HEK293 (cell line): ENCODE data around the gene SNX13.

Experiments used
- CTCF ChIA-PET: fragments of 350-600 bp; formaldehyde crosslinking; extraction: SDS; loops from one replicate; lab custom pipeline; 2021; ENCODE audit warnings: antibody characterized with exemption; lab: Yijun Ruan, JAX
- POLR2A ChIA-PET: fragments of 300-600 bp; formaldehyde crosslinking; extraction: SDS; loops from one replicate; lab custom pipeline; 2020; ENCODE audit warnings: antibody characterized with exemption, inconsistent platforms; lab: Yijun Ruan, JAX
- H3K27ac ChIP-seq: fragments of 200-500 bp; sonication (Bioruptor generic); 2 replicates; pipeline ENCODE4 v1.5.1; 2014; ENCODE audit warnings: low read depth, low read length, control low read depth, inconsistent platforms; ENCODE audit errors: extremely low read depth
- H3K36me3 ChIP-seq, 2 experiments: fragments of 200-500 bp in 1 of 2; sonication (Bioruptor generic) in 1 of 2; 1 replicate in 1 of 2; 2 replicates in 1 of 2; pipeline ENCODE4 v1.5.1; 2014 to 2017; ENCODE audit warnings: inconsistent platforms in 2 of 2, low read length in 2 of 2; ENCODE audit not compliant: control insufficient read depth in 2 of 2, insufficient read depth in 1 of 2
- H3K4me1 ChIP-seq: fragments of 200-500 bp; sonication (Bioruptor generic); 2 replicates; pipeline ENCODE4 v1.5.1; 2014; ENCODE audit warnings: mild to moderate bottlenecking, low read length, inconsistent platforms; ENCODE audit not compliant: control insufficient read depth, insufficient read depth
- H3K4me3 ChIP-seq: 2 replicates; pipeline ENCODE4 v1.5.1; 2011; ENCODE audit warnings: low read depth, mild to moderate bottlenecking, control low read depth, low read length, moderate library complexity
- H3K9me3 ChIP-seq: fragments of 200-500 bp; sonication (Bioruptor generic); 2 replicates; pipeline ENCODE4 v1.5.1; 2014; ENCODE audit warnings: low read depth, low read length, inconsistent platforms; ENCODE audit not compliant: control insufficient read depth, insufficient read depth
- GFI1B ChIP-seq: fragments of 450-650 bp; formaldehyde crosslinking; IDR thresholded peaks from 2 replicates; pipeline ENCODE4 v1.5.1; 2016; ENCODE audit warnings: missing biosample characterization, missing genetic modification characterization
- GLI2 ChIP-seq: fragments of 450-650 bp; formaldehyde crosslinking; IDR thresholded peaks from 2 replicates; pipeline ENCODE4; 2017; ENCODE audit warnings: missing biosample characterization, missing genetic modification characterization, low read depth, borderline replicate concordance
- PRDM1 ChIP-seq: fragments of 450-650 bp; formaldehyde crosslinking; IDR thresholded peaks from 2 replicates; pipeline ENCODE4; 2016; ENCODE audit warnings: missing biosample characterization, missing genetic modification characterization
- YY2 ChIP-seq: fragments of 450-650 bp; formaldehyde crosslinking; IDR thresholded peaks from 2 replicates; pipeline ENCODE4 v1.5.1; 2016; ENCODE audit warnings: missing biosample characterization, missing genetic modification characterization
- ZBTB1 ChIP-seq: fragments of 450-650 bp; formaldehyde crosslinking; IDR thresholded peaks from 2 replicates; pipeline ENCODE4 v1.5.1; 2016; ENCODE audit warnings: missing biosample characterization, missing genetic modification characterization
- ZBTB20 ChIP-seq: fragments of 450-650 bp; formaldehyde crosslinking; IDR thresholded peaks from 2 replicates; pipeline ENCODE4 v1.5.1; 2016; ENCODE audit warnings: missing biosample characterization, missing genetic modification characterization
- ZBTB8A ChIP-seq: fragments of 450-650 bp; formaldehyde crosslinking; IDR thresholded peaks from 2 replicates; pipeline ENCODE4 v1.5.1; 2016; ENCODE audit warnings: missing biosample characterization, missing genetic modification characterization
- ZEB2 ChIP-seq: fragments of 450-650 bp; formaldehyde crosslinking; IDR thresholded peaks from 2 replicates; pipeline ENCODE4 v1.5.1; 2016; ENCODE audit warnings: missing biosample characterization, missing genetic modification characterization
- ZFP3 ChIP-seq: fragments of 450-650 bp; formaldehyde crosslinking; IDR thresholded peaks from 2 replicates; pipeline ENCODE4 v1.5.1; 2016; ENCODE audit warnings: low read depth, missing biosample characterization, missing genetic modification characterization
- ZNF121 ChIP-seq: fragments of 450-650 bp; formaldehyde crosslinking; IDR thresholded peaks from 2 replicates; pipeline ENCODE4 v1.5.1; 2016; ENCODE audit warnings: missing biosample characterization, missing genetic modification characterization
- ZNF157 ChIP-seq: fragments of 450-650 bp; formaldehyde crosslinking; IDR thresholded peaks from 2 replicates; pipeline ENCODE4 v1.5.1; 2016; ENCODE audit warnings: missing biosample characterization, missing genetic modification characterization
- ZNF184 ChIP-seq: fragments of 450-650 bp; IDR thresholded peaks from 2 replicates; pipeline ENCODE4 v1.5.1; 2018; ENCODE audit warnings: missing biosample characterization, mild to moderate bottlenecking, missing genetic modification characterization
- ZNF2 ChIP-seq: fragments of 450-650 bp; formaldehyde crosslinking; IDR thresholded peaks from 2 replicates; pipeline ENCODE4 v1.5.1; 2016; ENCODE audit warnings: missing biosample characterization, missing genetic modification characterization
- ZNF341 ChIP-seq: fragments of 450-650 bp; formaldehyde crosslinking; IDR thresholded peaks from 2 replicates; pipeline ENCODE4; 2016; ENCODE audit warnings: low read depth, missing biosample characterization, missing genetic modification characterization
- ZNF473 ChIP-seq: fragments of 450-650 bp; formaldehyde crosslinking; IDR thresholded peaks from 2 replicates; pipeline ENCODE4 v1.5.1; 2017; ENCODE audit warnings: missing biosample characterization, missing genetic modification characterization
- ZNF48 ChIP-seq: fragments of 450-650 bp; formaldehyde crosslinking; IDR thresholded peaks from 2 replicates; pipeline ENCODE4 v1.5.1; 2016; ENCODE audit warnings: missing biosample characterization, missing genetic modification characterization
- ZNF521 ChIP-seq: fragments of 450-650 bp; formaldehyde crosslinking; IDR thresholded peaks from 2 replicates; pipeline ENCODE4 v1.5.1; 2017; ENCODE audit warnings: missing biosample characterization, mild to moderate bottlenecking, missing genetic modification characterization
- ZNF530 ChIP-seq: fragments of 450-650 bp; formaldehyde crosslinking; IDR thresholded peaks from 2 replicates; pipeline ENCODE4 v1.5.1; 2016; ENCODE audit warnings: low read depth, missing biosample characterization, missing genetic modification characterization
- ZNF555 ChIP-seq: fragments of 450-650 bp; formaldehyde crosslinking; conservative IDR thresholded peaks from 2 replicates; pipeline ENCODE4 v1.5.1; 2017; ENCODE audit warnings: missing biosample characterization, mild to moderate bottlenecking, missing genetic modification characterization, inconsistent platforms
- ZNF558 ChIP-seq: fragments of 450-650 bp; formaldehyde crosslinking; IDR thresholded peaks from 2 replicates; pipeline ENCODE4 v1.5.1; 2016; ENCODE audit warnings: missing biosample characterization, missing genetic modification characterization
- ZNF571 ChIP-seq: fragments of 450-650 bp; formaldehyde crosslinking; IDR thresholded peaks from 2 replicates; pipeline ENCODE4 v1.5.0; 2017; ENCODE audit warnings: missing biosample characterization, missing genetic modification characterization
- ZNF664 ChIP-seq: fragments of 450-650 bp; formaldehyde crosslinking; IDR thresholded peaks from 2 replicates; pipeline ENCODE4 v1.5.1; 2016; ENCODE audit warnings: missing biosample characterization, missing genetic modification characterization
- ZNF677 ChIP-seq: fragments of 450-650 bp; IDR thresholded peaks from 2 replicates; pipeline ENCODE4 v1.5.0; 2018; ENCODE audit warnings: missing biosample characterization, mild to moderate bottlenecking, missing genetic modification characterization, moderate library complexity
- ZNF701 ChIP-seq: fragments of 450-650 bp; formaldehyde crosslinking; IDR thresholded peaks from 2 replicates; pipeline ENCODE4 v1.5.1; 2016; ENCODE audit warnings: missing biosample characterization, missing genetic modification characterization
- TF ChIP-seq, protein P1 (sequence below): fragments of 450-650 bp; formaldehyde crosslinking; IDR thresholded peaks from 2 replicates; pipeline ENCODE4 v1.5.1; 2017; ENCODE audit warnings: missing biosample characterization, missing genetic modification characterization
- TF ChIP-seq, protein P2 (sequence below): fragments of 450-650 bp; formaldehyde crosslinking; IDR thresholded peaks from 2 replicates; pipeline ENCODE4 v1.5.1; 2016; ENCODE audit warnings: missing biosample characterization, missing genetic modification characterization
- TF ChIP-seq, protein P3 (sequence below): fragments of 450-650 bp; formaldehyde crosslinking; IDR thresholded peaks from 2 replicates; pipeline ENCODE4 v1.5.1; 2016; ENCODE audit warnings: missing biosample characterization, missing genetic modification characterization

SNX13 gene

DNA sequence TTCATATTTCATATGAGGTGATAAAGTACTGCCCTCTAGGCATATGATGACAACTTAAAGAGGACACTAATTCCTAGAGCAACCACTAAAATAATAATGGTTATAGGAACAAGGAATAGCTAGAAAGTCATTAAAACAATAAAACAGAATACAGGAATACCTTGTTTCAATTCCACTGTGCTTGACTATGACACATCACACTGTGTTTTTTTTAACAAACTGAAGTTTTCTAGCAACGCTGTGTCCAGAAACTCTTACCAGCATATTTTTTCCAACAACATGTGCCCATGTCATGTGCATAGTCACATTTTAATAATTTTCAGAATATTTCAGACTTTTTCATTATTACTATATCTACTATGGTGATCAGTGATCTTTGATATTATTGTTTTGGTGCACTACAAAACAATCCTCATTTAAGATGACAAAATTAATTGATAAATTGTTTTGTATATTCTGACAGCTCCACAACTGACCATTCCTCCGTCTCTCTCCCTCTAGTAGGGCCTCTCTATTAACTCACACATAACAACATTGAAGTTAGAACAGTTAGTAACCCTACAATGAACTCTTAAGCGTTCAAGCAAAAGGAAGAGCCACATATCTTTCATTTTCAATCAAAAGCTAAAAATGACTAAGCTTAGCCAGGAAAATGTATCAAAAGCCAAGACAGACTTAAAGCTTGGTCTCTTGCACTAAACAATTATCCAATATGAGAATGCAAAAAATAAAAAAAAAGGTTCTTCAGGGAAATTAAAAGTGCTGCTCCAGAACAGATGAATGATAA is 85.8 kb downstream of the SNX13 start:
- peaks cover 0 to 7% of the 10 kb centered on the region in 2 experiments; a peak in 2 of 3 replicates for H3K36me3 ChIP-seq
- TF ChIP-seq ZNF2 (tag by site-specific recombination) (no peak), YY2 (tag by site-specific recombination) (no peak), ZBTB8A (tag by site-specific recombination) (no peak), ZBTB20 (tag by site-specific recombination) (no peak), PRDM1 (tag by site-specific recombination) (no peak), ZNF473 (no peak), ZNF48 (tag by site-specific recombination) (no peak)
- TF ChIP-seq, protein P1, sequence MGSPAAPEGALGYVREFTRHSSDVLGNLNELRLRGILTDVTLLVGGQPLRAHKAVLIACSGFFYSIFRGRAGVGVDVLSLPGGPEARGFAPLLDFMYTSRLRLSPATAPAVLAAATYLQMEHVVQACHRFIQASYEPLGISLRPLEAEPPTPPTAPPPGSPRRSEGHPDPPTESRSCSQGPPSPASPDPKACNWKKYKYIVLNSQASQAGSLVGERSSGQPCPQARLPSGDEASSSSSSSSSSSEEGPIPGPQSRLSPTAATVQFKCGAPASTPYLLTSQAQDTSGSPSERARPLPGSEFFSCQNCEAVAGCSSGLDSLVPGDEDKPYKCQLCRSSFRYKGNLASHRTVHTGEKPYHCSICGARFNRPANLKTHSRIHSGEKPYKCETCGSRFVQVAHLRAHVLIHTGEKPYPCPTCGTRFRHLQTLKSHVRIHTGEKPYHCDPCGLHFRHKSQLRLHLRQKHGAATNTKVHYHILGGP, result 0 out of 2 replicates have a peak, but pooled peaks have one; percentile 23
- H3K4me3 ChIP-seq, result no peak overlapping the region
- H3K4me1 ChIP-seq, result no peaks in the 10 kb centered on the region
- H3K27ac ChIP-seq, result no peak overlapping the region
- ChIA-PET POLR2A (no interaction called here), CTCF (interaction anchor here (0.6 to 0.7 kb wide), 2 partner anchors 77 to 324 kb away, joined by 3 to 4 read pairs; no protein-coding TSS in a partner anchor)
- H3K9me3 ChIP-seq, result no peaks in the 10 kb centered on the region

DNA sequence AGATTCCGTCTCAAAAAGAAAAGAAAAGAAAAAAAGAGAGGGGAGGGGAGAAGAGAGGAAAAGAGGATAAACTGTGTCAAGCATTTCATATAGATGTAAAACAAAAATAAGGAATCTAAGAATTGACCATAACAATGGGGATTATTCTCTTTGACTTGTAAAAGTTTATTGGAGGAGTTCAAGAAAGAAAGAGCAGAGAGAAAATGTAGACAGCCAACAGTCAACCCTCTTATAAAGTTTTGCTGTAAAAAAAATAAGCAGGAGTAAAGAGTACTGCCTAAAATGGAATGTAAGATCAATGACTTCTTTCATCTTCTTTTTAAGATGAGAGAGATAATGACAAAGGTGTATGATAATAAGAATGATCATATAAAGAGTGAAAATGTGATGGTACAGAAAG is 87.9 kb downstream of the SNX13 start:
- no peak for TF ChIP-seq ZNF121 (tag by site-specific recombination)
- TF ChIP-seq ZFP3 (tag by site-specific recombination), result no peak
- no peak for TF ChIP-seq ZNF184
- TF ChIP-seq ZNF157 (tag by site-specific recombination), result no peak
- no peak for TF ChIP-seq GLI2 (tag by site-specific recombination)
- TF ChIP-seq ZNF571, result no peak
- no peak for TF ChIP-seq ZNF341 (tag by site-specific recombination)
- TF ChIP-seq, protein P2, sequence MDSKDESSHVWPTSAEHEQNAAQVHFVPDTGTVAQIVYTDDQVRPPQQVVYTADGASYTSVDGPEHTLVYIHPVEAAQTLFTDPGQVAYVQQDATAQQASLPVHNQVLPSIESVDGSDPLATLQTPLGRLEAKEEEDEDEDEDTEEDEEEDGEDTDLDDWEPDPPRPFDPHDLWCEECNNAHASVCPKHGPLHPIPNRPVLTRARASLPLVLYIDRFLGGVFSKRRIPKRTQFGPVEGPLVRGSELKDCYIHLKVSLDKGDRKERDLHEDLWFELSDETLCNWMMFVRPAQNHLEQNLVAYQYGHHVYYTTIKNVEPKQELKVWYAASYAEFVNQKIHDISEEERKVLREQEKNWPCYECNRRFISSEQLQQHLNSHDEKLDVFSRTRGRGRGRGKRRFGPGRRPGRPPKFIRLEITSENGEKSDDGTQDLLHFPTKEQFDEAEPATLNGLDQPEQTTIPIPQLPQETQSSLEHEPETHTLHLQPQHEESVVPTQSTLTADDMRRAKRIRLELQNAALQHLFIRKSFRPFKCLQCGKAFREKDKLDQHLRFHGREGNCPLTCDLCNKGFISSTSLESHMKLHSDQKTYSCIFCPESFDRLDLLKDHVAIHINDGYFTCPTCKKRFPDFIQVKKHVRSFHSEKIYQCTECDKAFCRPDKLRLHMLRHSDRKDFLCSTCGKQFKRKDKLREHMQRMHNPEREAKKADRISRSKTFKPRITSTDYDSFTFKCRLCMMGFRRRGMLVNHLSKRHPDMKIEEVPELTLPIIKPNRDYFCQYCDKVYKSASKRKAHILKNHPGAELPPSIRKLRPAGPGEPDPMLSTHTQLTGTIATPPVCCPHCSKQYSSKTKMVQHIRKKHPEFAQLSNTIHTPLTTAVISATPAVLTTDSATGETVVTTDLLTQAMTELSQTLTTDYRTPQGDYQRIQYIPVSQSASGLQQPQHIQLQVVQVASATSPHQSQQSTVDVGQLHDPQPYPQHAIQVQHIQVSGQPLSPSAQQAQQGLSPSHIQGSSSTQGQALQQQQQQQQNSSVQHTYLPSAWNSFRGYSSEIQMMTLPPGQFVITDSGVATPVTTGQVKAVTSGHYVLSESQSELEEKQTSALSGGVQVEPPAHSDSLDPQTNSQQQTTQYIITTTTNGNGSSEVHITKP (tag by site-specific recombination), result no peak
- TF ChIP-seq ZBTB1 (tag by site-specific recombination), result no peak
- no peak for TF ChIP-seq ZNF558 (tag by site-specific recombination)
- no peak for TF ChIP-seq ZNF701
- TF ChIP-seq ZNF530 (tag by site-specific recombination), result no peak
- no peak for TF ChIP-seq ZNF555
- TF ChIP-seq ZNF521 (tag by site-specific recombination), result no peak
- TF ChIP-seq ZEB2 (tag by site-specific recombination), result no peak
- TF ChIP-seq ZNF677, result no peak
- TF ChIP-seq ZNF664 (tag by site-specific recombination), result no peak
- TF ChIP-seq GFI1B, result no peak
- TF ChIP-seq, protein P3, sequence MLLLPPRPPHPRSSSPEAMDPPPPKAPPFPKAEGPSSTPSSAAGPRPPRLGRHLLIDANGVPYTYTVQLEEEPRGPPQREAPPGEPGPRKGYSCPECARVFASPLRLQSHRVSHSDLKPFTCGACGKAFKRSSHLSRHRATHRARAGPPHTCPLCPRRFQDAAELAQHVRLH (tag by site-specific recombination), result no peak
- no peaks in the 10 kb centered on the region for H3K9me3 ChIP-seq
- H3K36me3 ChIP-seq, result peaks cover 0 to 3% of the 10 kb centered on the region in 2 experiments; a peak in 2 of 3 replicates
- H3K4me3 ChIP-seq, result no peak overlapping the region
- CTCF ChIA-PET, result no interaction called here
- POLR2A ChIA-PET, result no interaction called here
- no peak overlapping the region for H3K27ac ChIP-seq
- no peaks in the 10 kb centered on the region for H3K4me1 ChIP-seq
